Mucosa of descending colon (tissue), 3 donors: ENCODE results near the gene PLG. TPM values are rescaled to one million over a fixed set of nuclear protein-coding genes. Genes with fewer than 3 reads are reported as not detected.

Experiments used
- total RNA-seq, 3 donors: library from RNA; stranded (reverse); fragmentation: NEBNext Ultra II Directional in 2 of 3; extraction: Animal tissue kit (Norgen Biotek cat#: 25700) in 2 of 3; gene quantifications; one replicate each; pipeline versions ENCODE4 v1.2.1 to v1.2.4, GENCODE V29; 2021 to 2023
- donor health status: DM: no; HTN: no; CAD: no; lungs with moderate emphysema.
- donor health status: DM: no; HTN: no; CAD: no.
- donor health status: DM: no; HTN: yes; CAD: no.

Gene PLG
- total RNA-seq, 3 donors from 2014 or later: 0.69 TPM; not detected in 2

Other genes with a start within 250 kb of the PLG start
- gene LPA, start 38.0 kb upstream of the PLG start, total RNA-seq: under 1 TPM in 2 of 3 donors, not detected in 1; 0.03 to 0.22 TPM